Natural killer cell treated with Interleukin-12 subunit alpha and Interleukin-12 subunit beta and Interleukin-15 and Interleukin-18, amount 100 ng/mL, for 72 hours (primary cell): ENCODE data around the gene PDE8A. TPM values are rescaled to one million over a fixed set of nuclear protein-coding genes. Genes with fewer than 3 reads are reported as not detected.

ENCODE experiments used
- ATAC-seq, 2 donors: fragments of 150-1000 bp; cut with Tn5 transposase in 1 of 2; sonication (Bioruptor Pico), chemical (Tn5 transposase) in 1 of 2; 2 replicates each; pipeline ENCODE4 v1.10.0; 2021
- DNase-seq: peaks from one replicate; pipeline ENCODE4 v3.0.0; 2022; ENCODE audit warnings: low spot score
- H3K27ac Mint-ChIP-seq, 2 donors: 1 replicate in 1 of 2; 2 replicates in 1 of 2; pipeline ENCODE4 v1.8.0; 2022; ENCODE audit warnings: mixed read lengths in 2 of 2, mild to moderate bottlenecking in 1 of 2, moderate library complexity in 1 of 2
- H3K27me3 Mint-ChIP-seq, 2 donors: 1 replicate in 1 of 2; 2 replicates in 1 of 2; pipeline ENCODE4 v1.8.0; 2022; ENCODE audit warnings: mixed read lengths in 2 of 2
- H3K36me3 Mint-ChIP-seq: one replicate; pipeline ENCODE4 v1.8.0; 2022; ENCODE audit warnings: mixed read lengths
- H3K4me1 Mint-ChIP-seq, 2 donors: 1 replicate in 1 of 2; 2 replicates in 1 of 2; pipeline ENCODE4 v1.8.0; 2022; ENCODE audit warnings: low read depth in 2 of 2, mixed read lengths in 2 of 2, mild to moderate bottlenecking in 1 of 2
- H3K4me3 Mint-ChIP-seq: one replicate; pipeline ENCODE4 v1.8.0; 2022; ENCODE audit warnings: mixed read lengths
- H3K9me3 Mint-ChIP-seq: 2 replicates; pipeline ENCODE4 v1.8.0; 2022; ENCODE audit warnings: mixed read lengths
- total RNA-seq, 2 donors: library from RNA; stranded (reverse); gene quantifications; one replicate each; pipeline ENCODE4 v1.2.3, GENCODE V29; 2022

The PDE8A gene
- total RNA-seq, 2 donors from 2014 or later, result 27.0 to 32.0 TPM

GRCh38 chr15:85149465-85150129 is 167.9 kb downstream of the PDE8A start:
- ATAC-seq (no peak), DNase-seq (no peak)
- Mint-ChIP-seq H3K4me1 (peaks cover 0 to 4% of the 10 kb centered on the region in 2 donors), H3K27ac (no peak overlapping the region), H3K27me3 (peaks cover 16 to 19% of the 10 kb centered on the region in 2 donors), H3K36me3 (no peaks in the 10 kb centered on the region), H3K4me3 (no peak overlapping the region), H3K9me3 (peaks cover 5% of the 10 kb centered on the region)

- Mint-ChIP-seq H3K9me3 (peaks cover 5% of the 10 kb centered on the region), H3K4me3 (no peak overlapping the region), H3K4me1 (peaks cover 0 to 4% of the 10 kb centered on the region in 2 donors), H3K27me3 (peaks cover 16 to 19% of the 10 kb centered on the region in 2 donors), H3K36me3 (no peaks in the 10 kb centered on the region), H3K27ac (no peak overlapping the region)
- DNase-seq (no peak), ATAC-seq (no peak)
Observed at GRCh38 chr15:85150130-85150480, 168.4 kb downstream of the PDE8A start.

GRCh38 chr15:85151145-85151544 is 169.5 kb downstream of the PDE8A start:
- Mint-ChIP-seq H3K4me3 (no peak overlapping the region), H3K27ac (no peak overlapping the region), H3K27me3 (peaks cover 18 to 19% of the 10 kb centered on the region in 2 donors), H3K4me1 (peaks cover 0 to 4% of the 10 kb centered on the region in 2 donors), H3K36me3 (no peaks in the 10 kb centered on the region), H3K9me3 (peaks cover 5% of the 10 kb centered on the region)
- no peak for DNase-seq
- ATAC-seq, result no peak

GRCh38 chr15:85151861-85152260 is 170.2 kb downstream of the PDE8A start:
- ATAC-seq (no peak), DNase-seq (no peak)
- no peak overlapping the region for H3K4me3 Mint-ChIP-seq
- H3K9me3 Mint-ChIP-seq, result peaks cover 5% of the 10 kb centered on the region
- H3K27me3 Mint-ChIP-seq, result peaks cover 19 to 25% of the 10 kb centered on the region in 2 donors
- no peaks in the 10 kb centered on the region for H3K36me3 Mint-ChIP-seq
- peaks cover 0 to 4% of the 10 kb centered on the region in 2 donors for H3K4me1 Mint-ChIP-seq
- no peak overlapping the region for H3K27ac Mint-ChIP-seq

GRCh38 chr15:85154061-85154460 is 172.4 kb downstream of the PDE8A start:
- H3K9me3 Mint-ChIP-seq, result peaks cover 5% of the 10 kb centered on the region
- peaks cover 15% of the 10 kb centered on the region in 2 donors for H3K27me3 Mint-ChIP-seq
- H3K4me1 Mint-ChIP-seq, result peaks cover 0 to 4% of the 10 kb centered on the region in 2 donors
- no peak for DNase-seq
- H3K27ac Mint-ChIP-seq, result no peak overlapping the region
- ATAC-seq, result no peak
- H3K4me3 Mint-ChIP-seq, result no peak overlapping the region
- no peaks in the 10 kb centered on the region for H3K36me3 Mint-ChIP-seq

GRCh38 chr15:85155360-85155759 is 173.7 kb downstream of the PDE8A start:
- peaks cover 5% of the 10 kb centered on the region for H3K9me3 Mint-ChIP-seq
- no peaks in the 10 kb centered on the region for H3K36me3 Mint-ChIP-seq
- DNase-seq (no peak), ATAC-seq (no peak)
- H3K27me3 Mint-ChIP-seq, result peaks cover 10 to 12% of the 10 kb centered on the region in 2 donors
- H3K4me1 Mint-ChIP-seq, result peaks cover 0 to 4% of the 10 kb centered on the region in 2 donors
- H3K4me3 Mint-ChIP-seq, result no peak overlapping the region
- no peak overlapping the region for H3K27ac Mint-ChIP-seq

- Mint-ChIP-seq H3K27ac (no peak overlapping the region), H3K9me3 (peaks cover 5% of the 10 kb centered on the region), H3K36me3 (no peaks in the 10 kb centered on the region), H3K4me1 (peaks cover 0 to 4% of the 10 kb centered on the region in 2 donors), H3K27me3 (peaks cover 8 to 12% of the 10 kb centered on the region in 2 donors), H3K4me3 (no peak overlapping the region)
- ATAC-seq, result no peak
- DNase-seq, result no peak
Observed at GRCh38 chr15:85155857-85156256, 174.2 kb downstream of the PDE8A start.

- DNase-seq, result no peak
- Mint-ChIP-seq H3K27ac (no peak overlapping the region), H3K4me3 (no peak overlapping the region)
Observed at GRCh38 chr15:85157344-85157743, 175.7 kb downstream of the PDE8A start.

GRCh38 chr15:85162237-85162636 is 180.6 kb downstream of the PDE8A start:
- ATAC-seq (no peak), DNase-seq (no peak)
- Mint-ChIP-seq H3K9me3 (no peaks in the 10 kb centered on the region), H3K4me3 (no peak overlapping the region), H3K4me1 (no peaks in the 10 kb centered on the region), H3K27ac (no peak overlapping the region), H3K36me3 (no peaks in the 10 kb centered on the region), H3K27me3 (peaks cover 10 to 14% of the 10 kb centered on the region in 2 donors)

More at GRCh38 chr15:85157344-85157743, 175.7 kb downstream of the PDE8A start:
- Mint-ChIP-seq H3K27me3 (peaks cover 8 to 12% of the 10 kb centered on the region in 2 donors), H3K9me3 (peaks cover 5% of the 10 kb centered on the region), H3K4me1 (peaks cover 0 to 4% of the 10 kb centered on the region in 2 donors), H3K36me3 (no peaks in the 10 kb centered on the region)
- ATAC-seq, result no peak

GRCh38 chr15:85164841-85165466 is 183.3 kb downstream of the PDE8A start:
- DNase-seq (no peak), ATAC-seq (no peak)
- H3K4me1 Mint-ChIP-seq, result no peaks in the 10 kb centered on the region
- no peak overlapping the region for H3K27ac Mint-ChIP-seq
- H3K4me3 Mint-ChIP-seq, result no peak overlapping the region
- H3K9me3 Mint-ChIP-seq, result no peaks in the 10 kb centered on the region
- peaks cover 11 to 21% of the 10 kb centered on the region in 2 donors for H3K27me3 Mint-ChIP-seq
- no peaks in the 10 kb centered on the region for H3K36me3 Mint-ChIP-seq

- H3K9me3 Mint-ChIP-seq, result peaks cover 3% of the 10 kb centered on the region
- ATAC-seq (no peak), DNase-seq (no peak)
- no peaks in the 10 kb centered on the region for H3K4me1 Mint-ChIP-seq
- H3K27me3 Mint-ChIP-seq, result peaks cover 20 to 34% of the 10 kb centered on the region in 2 donors
- H3K4me3 Mint-ChIP-seq, result no peak overlapping the region
- H3K27ac Mint-ChIP-seq, result no peak overlapping the region
- H3K36me3 Mint-ChIP-seq, result peaks cover 11% of the 10 kb centered on the region
Observed at GRCh38 chr15:85167568-85167967, 185.9 kb downstream of the PDE8A start.

- no peak overlapping the region for H3K4me3 Mint-ChIP-seq
Observed at GRCh38 chr15:85168642-85169173, 187.1 kb downstream of the PDE8A start.

GRCh38 chr15:85171736-85172135 is 190.1 kb downstream of the PDE8A start:
- ATAC-seq, result no peak
- Mint-ChIP-seq H3K4me3 (no peak overlapping the region), H3K4me1 (no peaks in the 10 kb centered on the region), H3K27ac (no peak overlapping the region), H3K9me3 (peaks cover 3% of the 10 kb centered on the region), H3K27me3 (peaks cover 23% of the 10 kb centered on the region in 2 donors), H3K36me3 (peaks cover 11% of the 10 kb centered on the region)
- DNase-seq, result no peak

More at GRCh38 chr15:85168642-85169173, 187.1 kb downstream of the PDE8A start:
- Mint-ChIP-seq H3K36me3 (peaks cover 11% of the 10 kb centered on the region), H3K27me3 (peaks cover 23 to 34% of the 10 kb centered on the region in 2 donors), H3K9me3 (peaks cover 3% of the 10 kb centered on the region), H3K4me1 (no peaks in the 10 kb centered on the region), H3K27ac (no peak overlapping the region)
- ATAC-seq (no peak), DNase-seq (no peak)

GRCh38 chr15:85172846-85173490 is 191.3 kb downstream of the PDE8A start:
- Mint-ChIP-seq H3K4me3 (no peak overlapping the region), H3K4me1 (no peaks in the 10 kb centered on the region), H3K9me3 (peaks cover 3% of the 10 kb centered on the region), H3K27me3 (peaks cover 18 to 21% of the 10 kb centered on the region in 2 donors), H3K36me3 (peaks cover 11% of the 10 kb centered on the region), H3K27ac (no peak overlapping the region)
- DNase-seq (no peak), ATAC-seq (no peak)
